GM13977 (cell line): ENCODE data around the gene TBL1X.

ENCODE experiments used
- DNase-seq: peaks from one replicate; pipeline ENCODE4 v3.0.0; 2012; ENCODE audit warnings: low spot score
- in situ Hi-C: fragments of 300-500 bp; cut with MboI; formaldehyde crosslinking; loops from one replicate; pipeline ENCODE4 v1.12.0; 2022; ENCODE audit warnings: low sequenced_read_pairs, low pct_unique_long_range_greater_than_20kb, mixed read lengths, inconsistent platforms; ENCODE audit not compliant: unreplicated experiment
- TF ChIP-seq, protein P1 (sequence below): IDR thresholded peaks from 2 replicates; pipeline ENCODE4 v1.5.1; 2012; ENCODE audit warnings: mild to moderate bottlenecking, control low read depth; ENCODE audit not compliant: insufficient read depth; ENCODE audit errors: extremely low read depth, missing control alignments

TBL1X gene

DNA sequence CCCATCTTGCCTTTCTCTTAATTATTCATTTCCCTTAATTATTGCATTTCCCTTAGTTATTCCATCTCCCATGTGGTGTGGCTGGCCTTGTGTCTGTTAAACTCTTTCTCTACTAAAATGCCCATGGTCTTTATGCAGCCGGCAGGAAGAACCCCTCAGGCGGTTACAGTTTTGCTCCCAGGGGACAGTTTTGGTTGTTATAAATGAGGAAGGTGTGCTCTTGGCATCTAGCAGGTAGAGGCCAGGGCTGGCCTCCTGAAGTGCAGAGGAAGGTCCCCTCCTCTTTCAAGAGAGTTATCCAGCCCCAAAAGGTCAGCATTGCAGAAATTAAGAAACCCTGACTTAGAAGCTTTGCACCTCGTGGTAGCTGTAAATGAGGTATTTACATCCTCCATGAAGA, 18.0 kb downstream of the TBL1X start:
- DNase-seq = no peak
- TF ChIP-seq, protein P1, sequence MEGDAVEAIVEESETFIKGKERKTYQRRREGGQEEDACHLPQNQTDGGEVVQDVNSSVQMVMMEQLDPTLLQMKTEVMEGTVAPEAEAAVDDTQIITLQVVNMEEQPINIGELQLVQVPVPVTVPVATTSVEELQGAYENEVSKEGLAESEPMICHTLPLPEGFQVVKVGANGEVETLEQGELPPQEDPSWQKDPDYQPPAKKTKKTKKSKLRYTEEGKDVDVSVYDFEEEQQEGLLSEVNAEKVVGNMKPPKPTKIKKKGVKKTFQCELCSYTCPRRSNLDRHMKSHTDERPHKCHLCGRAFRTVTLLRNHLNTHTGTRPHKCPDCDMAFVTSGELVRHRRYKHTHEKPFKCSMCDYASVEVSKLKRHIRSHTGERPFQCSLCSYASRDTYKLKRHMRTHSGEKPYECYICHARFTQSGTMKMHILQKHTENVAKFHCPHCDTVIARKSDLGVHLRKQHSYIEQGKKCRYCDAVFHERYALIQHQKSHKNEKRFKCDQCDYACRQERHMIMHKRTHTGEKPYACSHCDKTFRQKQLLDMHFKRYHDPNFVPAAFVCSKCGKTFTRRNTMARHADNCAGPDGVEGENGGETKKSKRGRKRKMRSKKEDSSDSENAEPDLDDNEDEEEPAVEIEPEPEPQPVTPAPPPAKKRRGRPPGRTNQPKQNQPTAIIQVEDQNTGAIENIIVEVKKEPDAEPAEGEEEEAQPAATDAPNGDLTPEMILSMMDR = no peak
- in situ Hi-C loops = no loop called here

DNA sequence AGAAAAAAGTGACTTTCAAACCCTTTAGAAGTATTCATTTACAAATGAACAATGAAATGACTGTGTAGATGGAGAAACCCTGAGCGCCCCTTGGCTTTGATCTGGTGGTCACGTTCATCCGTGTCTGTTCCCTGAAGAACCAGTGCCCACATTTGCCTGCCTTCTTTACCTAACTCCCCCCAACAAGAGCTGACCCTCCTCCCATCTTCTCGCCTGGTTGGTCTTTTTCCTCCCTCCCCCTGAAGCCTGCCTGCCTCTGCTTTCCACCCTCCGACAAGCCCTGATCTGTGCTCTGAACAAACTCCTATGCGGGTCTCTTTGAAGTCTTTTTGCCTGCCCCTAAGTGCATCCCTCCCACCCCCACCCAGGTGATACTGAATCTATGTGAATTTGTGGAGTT, 18.5 kb downstream of the TBL1X start:
- in situ Hi-C loops = no loop called here
- no peak for DNase-seq
- TF ChIP-seq, protein P1 = no peak

DNA sequence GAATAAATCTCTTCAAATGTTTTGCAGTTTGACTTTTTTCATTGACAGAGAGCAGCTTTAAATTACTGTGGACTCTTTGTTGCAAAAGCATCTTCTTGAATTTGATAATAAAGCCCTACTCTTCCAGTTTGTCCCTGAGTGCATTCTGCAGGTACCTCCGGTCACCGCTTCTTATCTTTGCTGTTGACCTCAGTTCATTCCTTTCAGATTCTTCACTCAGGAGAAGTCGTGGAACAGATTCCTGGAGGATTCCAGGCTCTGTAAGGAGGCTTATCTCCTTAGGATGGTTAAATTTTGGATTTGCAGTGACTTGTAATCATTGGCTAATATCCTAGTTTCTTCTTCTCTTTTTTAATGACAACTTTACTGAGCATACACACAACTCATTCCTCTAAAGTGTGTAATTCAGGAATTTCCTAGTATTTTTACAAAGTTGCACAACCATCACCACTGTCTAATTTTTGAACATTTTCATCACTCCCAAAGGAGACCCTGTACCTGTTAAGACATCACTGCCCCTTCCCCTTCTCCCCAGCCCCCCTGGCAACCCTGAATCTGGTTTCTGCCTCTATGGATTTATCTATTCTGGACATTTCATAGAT, 22.0 kb downstream of the TBL1X start:
- TF ChIP-seq, protein P1 = no peak
- in situ Hi-C loops = no loop called here
- no peak for DNase-seq

DNA sequence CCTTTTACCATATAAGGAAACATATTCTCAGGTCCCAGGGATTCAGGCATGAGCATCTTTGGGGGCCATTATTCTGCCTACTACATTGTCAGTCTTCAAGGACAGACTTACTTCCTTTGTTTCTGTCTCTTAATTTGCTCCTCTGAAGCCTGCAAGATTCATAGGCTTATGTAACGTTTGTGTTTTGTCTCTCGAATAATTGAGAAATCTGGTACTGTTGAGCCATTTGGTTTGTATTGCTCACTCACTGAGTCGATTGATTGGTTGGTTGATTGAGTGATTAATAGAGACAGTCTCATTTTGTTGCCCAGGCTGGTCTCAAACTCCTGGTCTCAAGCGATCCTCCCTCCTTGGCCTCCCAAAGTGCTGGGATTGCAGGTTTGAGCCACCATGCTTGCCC, 23.7 kb downstream of the TBL1X start:
- in situ Hi-C loops = no loop called here
- no peak for DNase-seq
- TF ChIP-seq, protein P1 = no peak

DNA sequence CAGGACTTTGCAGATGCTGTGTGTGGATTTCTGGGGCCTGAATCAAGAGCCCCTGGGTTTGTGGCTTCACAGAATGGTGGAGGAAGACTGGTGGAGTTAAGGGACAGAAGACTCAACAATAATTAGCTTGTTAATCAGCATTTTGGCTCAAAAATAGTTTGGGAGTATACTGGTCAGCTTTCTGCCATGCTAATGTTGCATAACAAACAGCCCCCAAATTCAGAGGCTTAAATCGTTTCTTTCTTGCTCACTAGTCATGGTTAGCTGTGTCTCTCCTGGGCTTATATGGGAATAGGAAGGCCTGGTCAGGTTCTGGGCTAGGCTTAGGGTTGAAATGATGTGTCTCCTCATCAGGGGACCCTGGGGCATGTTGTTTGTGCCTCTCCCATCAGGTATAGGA, 24.4 kb downstream of the TBL1X start:
- no peak for DNase-seq
- TF ChIP-seq, protein P1 = no peak
- in situ Hi-C loops = no loop called here

DNA sequence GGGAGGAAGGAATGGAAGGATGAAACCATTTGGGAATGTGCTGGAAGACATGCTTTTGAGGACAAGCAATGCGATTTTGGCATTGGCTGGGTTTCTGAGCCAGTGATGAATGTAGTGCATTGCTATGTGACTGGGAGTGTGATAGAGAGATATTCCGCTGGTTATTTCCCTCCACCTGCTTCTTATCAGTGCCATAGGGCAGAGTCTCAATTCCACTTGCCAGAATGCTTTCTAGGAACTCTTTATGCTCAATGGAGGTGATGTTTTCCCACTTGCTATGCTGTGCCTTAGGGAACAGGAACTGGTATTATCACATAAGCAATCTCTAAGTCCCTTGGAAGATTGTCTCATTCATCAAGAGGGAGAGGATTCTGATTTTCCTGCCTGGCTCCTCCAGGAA, 28.0 kb downstream of the TBL1X start:
- no peak for DNase-seq
- TF ChIP-seq, protein P1 = no peak
- in situ Hi-C loops = no loop called here

DNA sequence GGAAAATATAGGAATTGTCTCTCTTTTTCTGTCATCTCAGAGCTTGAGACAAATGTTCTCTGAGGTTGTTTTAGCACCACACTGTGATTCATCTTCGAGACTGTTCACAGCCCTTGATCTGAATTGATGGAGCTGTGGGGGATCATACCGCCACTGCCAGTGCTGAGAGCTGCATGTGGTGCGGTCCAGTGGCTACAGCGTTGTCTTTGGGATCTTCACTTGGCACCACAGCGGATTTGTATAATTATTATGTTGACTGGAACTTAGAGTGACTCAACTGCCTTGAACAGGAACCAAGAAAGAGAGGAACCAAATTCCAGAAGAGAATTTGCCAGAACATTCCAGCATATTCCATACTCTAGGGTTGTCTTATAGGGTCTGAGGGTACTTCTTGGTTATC, 29.1 kb downstream of the TBL1X start:
- TF ChIP-seq, protein P1 = no peak
- in situ Hi-C loops = no loop called here
- no peak for DNase-seq
